AG09309 (cell line): ENCODE data around the gene OR2T35.

ENCODE experiments used
- DNase-seq: peaks from one replicate; pipeline ENCODE4 v3.0.0-alpha.2; 2010; ENCODE audit warnings: low read depth
- H3K4me3 ChIP-seq: 2 replicates; pipeline ENCODE4 v1.5.1; 2011; ENCODE audit warnings: mild to moderate bottlenecking, low read depth, low read length, moderate library complexity; ENCODE audit not compliant: control insufficient read depth
- TF ChIP-seq, protein P1 (sequence below): IDR thresholded peaks from 2 replicates; pipeline ENCODE4 v1.5.1; 2011; ENCODE audit warnings: mild to moderate bottlenecking, low read depth, low read length, inconsistent platforms; ENCODE audit not compliant: insufficient read depth, control insufficient read depth; ENCODE audit errors: missing control alignments

Gene OR2T35

DNA sequence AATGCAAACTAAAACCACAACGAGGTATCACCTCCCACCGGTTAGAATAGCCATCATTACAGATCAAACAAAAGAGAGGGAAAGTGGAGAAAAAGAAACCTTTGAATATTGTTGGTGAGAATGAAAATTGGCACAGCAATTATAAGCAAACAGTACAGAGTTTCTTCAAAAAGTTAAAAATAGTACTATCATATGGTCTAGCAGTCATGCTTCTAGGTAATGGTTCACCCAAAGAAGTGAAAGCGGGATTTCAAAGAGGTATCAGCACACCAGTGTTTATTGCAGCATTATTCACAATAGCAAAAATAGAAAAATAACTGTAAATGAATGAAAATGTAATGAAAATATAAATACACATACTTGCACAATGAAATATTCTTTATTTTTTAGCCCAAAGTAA, 55.7 kb downstream of the OR2T35 start:
- no peak overlapping the region for H3K4me3 ChIP-seq
- TF ChIP-seq, protein P1, sequence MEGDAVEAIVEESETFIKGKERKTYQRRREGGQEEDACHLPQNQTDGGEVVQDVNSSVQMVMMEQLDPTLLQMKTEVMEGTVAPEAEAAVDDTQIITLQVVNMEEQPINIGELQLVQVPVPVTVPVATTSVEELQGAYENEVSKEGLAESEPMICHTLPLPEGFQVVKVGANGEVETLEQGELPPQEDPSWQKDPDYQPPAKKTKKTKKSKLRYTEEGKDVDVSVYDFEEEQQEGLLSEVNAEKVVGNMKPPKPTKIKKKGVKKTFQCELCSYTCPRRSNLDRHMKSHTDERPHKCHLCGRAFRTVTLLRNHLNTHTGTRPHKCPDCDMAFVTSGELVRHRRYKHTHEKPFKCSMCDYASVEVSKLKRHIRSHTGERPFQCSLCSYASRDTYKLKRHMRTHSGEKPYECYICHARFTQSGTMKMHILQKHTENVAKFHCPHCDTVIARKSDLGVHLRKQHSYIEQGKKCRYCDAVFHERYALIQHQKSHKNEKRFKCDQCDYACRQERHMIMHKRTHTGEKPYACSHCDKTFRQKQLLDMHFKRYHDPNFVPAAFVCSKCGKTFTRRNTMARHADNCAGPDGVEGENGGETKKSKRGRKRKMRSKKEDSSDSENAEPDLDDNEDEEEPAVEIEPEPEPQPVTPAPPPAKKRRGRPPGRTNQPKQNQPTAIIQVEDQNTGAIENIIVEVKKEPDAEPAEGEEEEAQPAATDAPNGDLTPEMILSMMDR: no peak
- DNase-seq: no peak
